Measurements from ENCODE around the gene PCNX3. TPM values are rescaled to one million over a fixed set of nuclear protein-coding genes. Genes with fewer than 3 reads are reported as not detected.

PCNX3 gene
- polyA plus RNA-seq, 1 experiment = 9.7 TPM

DNA sequence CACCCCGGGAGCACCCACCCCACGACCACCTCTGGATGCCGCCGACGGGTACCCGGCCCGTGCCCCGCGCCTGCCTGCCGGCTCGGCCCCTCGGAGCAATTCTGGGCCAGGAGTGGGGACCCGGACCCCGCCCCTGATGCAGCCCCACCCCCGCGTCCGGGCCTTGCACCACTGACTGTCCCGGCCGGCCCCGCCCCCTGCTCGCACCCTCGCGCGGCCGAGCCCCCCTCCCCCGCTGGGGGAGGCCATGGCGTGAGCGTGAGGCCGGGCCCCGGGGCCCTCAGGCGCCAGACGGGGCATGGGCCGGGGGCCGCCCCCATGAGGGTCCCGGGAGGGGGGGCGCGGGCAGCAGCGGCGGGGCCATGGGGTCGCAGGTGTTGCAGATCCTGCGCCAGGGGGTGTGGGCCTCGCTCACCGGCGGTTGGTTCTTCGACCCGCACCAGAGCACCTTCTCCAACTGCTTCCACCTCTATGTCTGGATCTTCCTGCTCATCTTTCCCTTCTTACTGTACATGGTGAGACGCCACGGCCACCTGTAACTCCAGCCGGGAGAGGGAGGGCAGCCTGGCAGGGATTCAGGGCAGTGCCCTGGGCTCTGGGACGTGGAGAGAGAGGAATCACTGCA lies 486 bp downstream of the PCNX3 start:
- Histone ChIP-seq H3K9me3 (ENCODE audit: control insufficient read depth, insufficient read depth, low read length) (no peaks in the 10 kb centered on the region; the same call in 1 of the 2 replicates), H3K27me3 (ENCODE audit: control insufficient read depth, insufficient read depth, low read length) (no peaks in the 10 kb centered on the region), H3K4me3 (ENCODE audit: low read depth, low read length) (peak overlapping the region; percentile 91), H3K27ac (ENCODE audit: low read depth, low read length) (peak overlapping the region; percentile 70)
- no peak for TF ChIP-seq CTCF (IDR thresholded peaks at IDR 0.05; ENCODE audit: low read depth, low read length)
- ChIA-PET POLR2A (interaction anchor here (0.6 to 1.7 kb wide), 16 partner anchors 9 to 354 kb away, joined by 3 to 9 read pairs (median 6); partner anchors contain the start of genes CCDC85B, CFL1, FAM89B and POLA2), CTCF (interaction anchor here (0.6 to 1.4 kb wide), 4 partner anchors 23 to 244 kb away, joined by 3 to 8 read pairs (median 4); no protein-coding TSS in a partner anchor)
- DNase-seq (ENCODE audit: low read depth, low spot score) = no peak

GRCh38 chr11:65616575-65617001 lies 1.0 kb downstream of the PCNX3 start:
- ChIA-PET CTCF (interaction anchor here (0.6 kb wide), 1 partner anchor 243 kb away, joined by 3 read pairs; no protein-coding TSS in a partner anchor), POLR2A (interaction anchor here (1.2 kb wide), 1 partner anchor 22 kb away, joined by 3 read pairs; the partner anchor contains the start of gene SIPA1)
- Histone ChIP-seq H3K27ac (ENCODE audit: low read depth, low read length) (no peak overlapping the region), H3K9me3 (ENCODE audit: control insufficient read depth, insufficient read depth, low read length) (no peaks in the 10 kb centered on the region; the same call in 1 of the 2 replicates), H3K27me3 (ENCODE audit: control insufficient read depth, insufficient read depth, low read length) (no peaks in the 10 kb centered on the region), H3K4me3 (ENCODE audit: low read depth, low read length) (peak overlapping the region; percentile 91)
- no peak for DNase-seq (ENCODE audit: low read depth, low spot score)
- no peak for TF ChIP-seq CTCF (IDR thresholded peaks at IDR 0.05; ENCODE audit: low read depth, low read length)

GRCh38 chr11:65617136-65617850 lies 1.7 kb downstream of the PCNX3 start:
- no peaks in the 10 kb centered on the region; the same call in 1 of the 2 replicates for H3K9me3 ChIP-seq (ENCODE audit: control insufficient read depth, insufficient read depth, low read length)
- H3K27ac ChIP-seq (ENCODE audit: low read depth, low read length) = no peak overlapping the region
- CTCF ChIA-PET = no interaction called here
- peak overlapping the region; percentile 91 for H3K4me3 ChIP-seq (ENCODE audit: low read depth, low read length)
- POLR2A ChIA-PET = interaction anchor here (1.2 kb wide), 1 partner anchor 21 kb away, joined by 3 read pairs; the partner anchor contains the start of gene SIPA1
- TF ChIP-seq CTCF (IDR thresholded peaks at IDR 0.05; ENCODE audit: low read depth, low read length) = no peak
- H3K27me3 ChIP-seq (ENCODE audit: control insufficient read depth, insufficient read depth, low read length) = no peaks in the 10 kb centered on the region
- no peak for DNase-seq (ENCODE audit: low read depth, low spot score)

GRCh38 chr11:65617990-65618751 lies 2.6 kb downstream of the PCNX3 start:
- DNase-seq (ENCODE audit: low read depth, low spot score) = no peak
- H3K4me3 ChIP-seq (ENCODE audit: low read depth, low read length) = no peak overlapping the region
- no peaks in the 10 kb centered on the region; the same call in 1 of the 2 replicates for H3K9me3 ChIP-seq (ENCODE audit: control insufficient read depth, insufficient read depth, low read length)
- no peak for TF ChIP-seq CTCF (IDR thresholded peaks at IDR 0.05; ENCODE audit: low read depth, low read length)
- CTCF ChIA-PET = no interaction called here
- POLR2A ChIA-PET = interaction anchor here (1.2 kb wide), 1 partner anchor 20 kb away, joined by 3 read pairs; the partner anchor contains the start of gene SIPA1
- H3K27ac ChIP-seq (ENCODE audit: low read depth, low read length) = no peak overlapping the region
- no peaks in the 10 kb centered on the region for H3K27me3 ChIP-seq (ENCODE audit: control insufficient read depth, insufficient read depth, low read length)

Measured in AG04450 (cell line).